ENCODE measurements around the gene CMIP.

The CMIP gene

DNA sequence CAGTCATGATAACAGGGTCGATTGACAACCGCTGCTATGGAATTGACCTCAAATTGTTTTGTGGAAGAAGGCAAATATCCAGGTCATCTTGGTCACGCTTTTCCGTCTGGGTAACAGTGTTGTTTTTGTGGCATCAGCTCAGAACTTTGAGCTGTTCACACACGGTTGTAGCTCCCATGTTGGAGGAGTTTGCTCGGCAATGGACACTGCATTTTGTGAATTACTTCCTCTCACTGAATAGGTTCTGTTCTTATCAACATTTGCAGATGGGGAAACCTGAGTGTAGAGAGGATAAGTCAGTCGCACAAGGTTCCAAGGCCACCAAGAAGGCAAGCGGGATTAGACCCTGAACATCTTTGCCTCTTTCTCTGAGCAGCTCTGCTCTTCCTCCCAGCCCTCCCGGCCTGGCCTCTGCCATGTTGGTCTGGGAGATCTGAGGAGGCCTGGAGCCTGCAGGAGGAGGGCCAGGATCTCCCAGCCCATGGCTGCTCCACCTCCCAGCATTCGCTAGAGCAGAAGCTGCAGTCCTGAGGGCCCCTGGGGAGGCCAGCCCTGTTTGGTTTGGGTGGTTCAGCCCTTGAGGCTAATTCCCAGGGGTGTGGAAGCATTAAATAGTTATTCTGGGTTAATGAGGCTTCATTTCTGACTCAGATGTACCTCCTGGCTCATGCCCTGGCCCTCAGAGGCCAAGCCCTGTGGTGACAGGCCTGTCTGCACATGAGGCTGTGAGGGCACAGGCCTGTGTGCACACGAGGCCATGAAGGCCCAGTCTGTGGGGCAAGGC lies 180.3 kb downstream of the CMIP start:
- no peak for DNase-seq (ENCODE audit: low read depth)

DNA sequence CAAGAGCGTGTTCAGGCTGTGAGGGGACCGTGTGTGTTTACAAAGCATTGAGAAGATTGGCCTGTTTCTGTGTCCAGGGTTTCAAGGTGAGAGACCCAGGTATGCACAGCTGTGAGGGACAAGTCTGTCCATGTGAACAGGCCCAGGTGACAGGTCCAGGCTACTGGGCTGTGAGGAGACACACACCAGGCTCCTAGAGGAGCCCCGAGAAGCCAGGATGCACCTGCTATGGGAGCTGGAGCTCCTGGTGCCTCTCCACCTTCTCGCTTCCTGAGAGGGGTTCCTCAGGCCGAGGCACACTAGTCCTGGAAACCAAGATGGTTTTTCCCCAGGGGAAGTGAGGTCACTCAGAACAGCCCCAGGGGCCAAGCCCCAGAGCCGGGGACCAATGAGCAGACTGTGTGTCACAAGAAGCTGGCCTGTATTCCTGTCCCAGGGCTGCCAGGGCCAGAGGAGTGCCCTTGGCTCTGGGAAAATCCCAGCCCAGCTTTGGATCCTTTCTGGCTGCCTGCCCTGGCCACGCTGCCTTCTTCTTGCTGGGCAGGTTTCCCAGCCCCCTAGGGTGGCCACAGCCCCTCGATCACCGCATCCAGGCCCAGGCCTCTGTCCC lies 181.0 kb downstream of the CMIP start:
- DNase-seq (ENCODE audit: low read depth): peak; percentile 83

DNA sequence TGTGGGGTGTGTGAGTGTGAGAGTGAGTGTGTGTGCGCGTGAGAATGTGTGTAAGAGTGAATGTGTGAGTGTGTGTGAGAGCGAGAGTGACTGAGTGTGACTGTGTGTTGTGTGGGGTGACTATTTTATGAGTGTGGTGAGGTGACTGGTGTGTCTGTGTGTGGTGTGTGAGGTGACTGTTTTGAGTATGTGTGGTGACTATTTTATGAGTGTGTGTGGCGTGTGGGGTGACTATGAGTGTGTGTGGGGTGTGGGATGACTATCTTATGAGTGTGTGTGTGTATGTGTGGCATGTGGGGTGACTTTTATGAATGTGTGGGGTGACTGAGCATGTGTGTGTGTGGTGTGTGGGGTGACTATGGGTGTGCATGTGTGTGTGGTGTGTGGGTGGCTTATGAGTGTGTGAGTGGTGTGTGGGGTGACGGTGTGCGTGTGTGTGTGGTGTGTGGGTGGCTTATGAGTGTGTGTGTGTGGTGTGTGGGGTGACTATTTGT lies 181.6 kb downstream of the CMIP start:
- DNase-seq (ENCODE audit: low read depth): peak; percentile 74

DNA sequence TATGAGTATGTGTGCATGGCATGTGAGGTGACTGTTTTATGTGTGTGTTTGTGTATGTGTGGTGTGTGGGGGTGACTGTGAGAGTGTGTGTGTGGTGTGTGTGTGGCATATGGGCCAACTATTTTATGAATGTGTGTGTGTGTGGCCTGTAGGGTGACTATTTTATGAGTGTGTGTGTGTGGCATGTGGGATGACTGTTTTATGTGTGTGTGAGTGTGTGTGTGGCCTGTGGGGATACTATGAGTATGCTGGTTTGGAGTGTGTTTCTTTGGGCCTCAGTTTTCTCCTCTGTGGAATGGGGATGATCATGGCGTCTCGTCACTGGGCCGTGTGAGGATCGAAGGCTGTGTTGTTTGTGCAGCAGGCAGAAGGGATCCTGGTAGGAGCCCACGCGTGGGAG lies 182.4 kb downstream of the CMIP start:
- peak; percentile 50 for DNase-seq (ENCODE audit: low read depth)

DNA sequence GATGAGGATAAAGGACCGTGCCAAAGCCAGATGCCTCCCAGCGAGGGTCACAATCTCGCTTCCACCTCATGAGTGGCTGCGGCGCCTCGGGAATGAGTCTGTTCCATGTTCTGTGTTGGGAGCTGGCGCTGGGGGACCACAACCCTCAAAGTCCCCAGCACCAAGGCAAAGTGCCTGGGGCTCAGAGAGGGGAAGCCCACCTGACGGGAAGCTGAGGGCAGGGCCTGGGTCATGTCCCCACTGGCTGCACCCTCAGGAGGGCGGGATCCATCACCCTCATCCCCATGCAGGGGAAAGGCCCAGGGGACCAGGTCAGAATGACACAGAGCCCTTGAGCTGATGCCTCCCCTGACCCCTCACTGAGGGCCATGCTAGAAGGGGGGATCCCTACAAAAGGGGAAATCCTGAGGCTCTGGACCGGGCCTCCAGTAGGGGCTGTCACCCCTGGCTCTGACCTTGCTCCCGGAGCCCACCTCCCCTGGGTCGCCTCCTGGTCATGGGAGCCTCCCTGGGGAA lies 183.2 kb downstream of the CMIP start:
- no peak for DNase-seq (ENCODE audit: low read depth)

DNA sequence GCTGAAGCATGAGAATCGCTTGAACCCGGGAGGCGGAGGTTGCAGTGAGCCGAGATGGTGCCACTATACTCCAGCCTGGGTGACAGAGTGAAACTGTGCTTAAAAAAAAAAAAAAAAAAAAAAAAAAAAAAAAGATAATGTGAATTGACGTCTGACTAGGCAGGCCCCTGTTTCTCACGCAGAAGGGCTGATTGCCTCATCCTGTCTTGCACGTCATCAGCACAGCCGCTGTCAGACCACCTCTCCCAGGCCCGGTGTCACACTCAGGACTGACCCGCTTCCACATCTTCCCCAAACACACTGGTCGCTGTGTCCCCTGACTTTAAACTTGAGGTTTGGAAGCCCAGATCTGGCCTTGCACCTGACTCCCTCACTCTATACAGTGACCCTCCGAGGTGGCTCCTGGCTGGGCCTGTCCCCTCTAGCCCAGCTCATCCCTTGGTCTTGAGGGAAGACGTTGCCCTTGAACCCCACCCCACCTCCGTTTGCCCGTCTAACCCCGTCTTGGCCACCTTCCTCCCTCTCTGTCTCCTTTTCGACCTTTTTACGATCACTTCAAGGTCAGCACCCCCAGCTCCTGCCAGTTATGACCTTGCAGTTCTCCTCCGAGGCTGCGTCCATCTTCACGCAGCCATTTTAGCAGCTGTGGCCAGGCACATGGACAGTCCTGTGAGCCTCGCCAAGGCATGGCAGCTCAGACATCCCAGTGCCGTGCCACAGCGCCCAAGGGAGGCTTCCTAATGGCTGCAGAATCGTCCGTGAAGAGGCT lies 184.6 kb downstream of the CMIP start:
- DNase-seq (ENCODE audit: low read depth): no peak

DNA sequence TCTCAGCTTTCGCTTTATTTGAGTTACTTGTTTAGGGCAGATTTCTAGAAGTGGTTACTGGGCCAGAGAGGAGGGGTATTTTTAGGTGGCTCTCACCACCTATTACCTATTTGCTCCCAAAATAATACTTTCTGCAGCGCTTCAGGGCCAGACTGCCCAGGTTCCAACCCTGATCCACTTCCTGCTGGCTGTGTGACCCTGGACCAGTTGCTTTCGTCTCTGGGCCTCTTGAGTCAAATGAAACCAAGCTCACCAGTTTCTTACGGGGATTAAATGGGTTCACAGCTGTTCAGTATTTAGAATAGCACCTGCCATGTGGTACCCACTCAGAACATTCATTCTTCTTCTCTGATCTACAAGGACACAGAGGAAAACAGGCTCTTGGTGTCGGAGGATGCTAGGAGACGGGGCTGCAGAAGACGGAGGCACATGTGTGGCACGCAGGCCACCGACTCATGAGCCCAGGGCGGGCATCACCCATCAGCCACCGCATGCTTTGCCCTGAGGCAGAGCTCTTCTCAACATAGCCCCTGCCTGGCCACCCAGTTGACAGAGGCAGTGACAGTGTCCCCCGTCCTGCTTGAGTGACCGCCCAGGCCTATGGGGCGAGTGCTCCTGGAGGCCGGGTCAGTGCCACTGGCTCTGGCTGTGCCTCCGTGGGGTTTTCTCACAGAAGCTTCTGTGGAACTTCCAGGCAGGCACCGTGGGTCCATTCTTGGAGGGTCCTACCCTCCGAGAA lies 185.5 kb downstream of the CMIP start:
- no peak for DNase-seq (ENCODE audit: low read depth)

DNA sequence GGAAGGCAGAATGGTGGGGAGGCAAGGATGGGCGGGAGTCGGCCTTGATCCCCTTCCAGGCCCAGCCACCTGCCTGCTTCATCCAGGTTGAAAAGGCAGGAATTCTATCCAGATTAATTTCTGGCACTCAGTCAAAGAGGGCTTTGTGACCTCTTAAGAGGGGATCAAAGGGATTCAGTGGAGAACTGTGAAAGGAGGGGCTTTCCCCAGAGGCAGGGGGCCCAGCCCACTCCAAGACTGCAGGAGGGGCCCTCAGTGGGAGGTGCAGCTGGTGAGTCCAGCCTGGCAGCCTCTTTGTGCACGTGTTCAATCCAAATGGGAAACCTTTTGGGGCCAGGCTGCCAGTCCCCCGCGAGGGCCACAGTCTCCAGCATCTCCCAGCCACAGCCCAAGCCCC lies 186.0 kb downstream of the CMIP start:
- DNase-seq (ENCODE audit: low read depth): no peak

DNA sequence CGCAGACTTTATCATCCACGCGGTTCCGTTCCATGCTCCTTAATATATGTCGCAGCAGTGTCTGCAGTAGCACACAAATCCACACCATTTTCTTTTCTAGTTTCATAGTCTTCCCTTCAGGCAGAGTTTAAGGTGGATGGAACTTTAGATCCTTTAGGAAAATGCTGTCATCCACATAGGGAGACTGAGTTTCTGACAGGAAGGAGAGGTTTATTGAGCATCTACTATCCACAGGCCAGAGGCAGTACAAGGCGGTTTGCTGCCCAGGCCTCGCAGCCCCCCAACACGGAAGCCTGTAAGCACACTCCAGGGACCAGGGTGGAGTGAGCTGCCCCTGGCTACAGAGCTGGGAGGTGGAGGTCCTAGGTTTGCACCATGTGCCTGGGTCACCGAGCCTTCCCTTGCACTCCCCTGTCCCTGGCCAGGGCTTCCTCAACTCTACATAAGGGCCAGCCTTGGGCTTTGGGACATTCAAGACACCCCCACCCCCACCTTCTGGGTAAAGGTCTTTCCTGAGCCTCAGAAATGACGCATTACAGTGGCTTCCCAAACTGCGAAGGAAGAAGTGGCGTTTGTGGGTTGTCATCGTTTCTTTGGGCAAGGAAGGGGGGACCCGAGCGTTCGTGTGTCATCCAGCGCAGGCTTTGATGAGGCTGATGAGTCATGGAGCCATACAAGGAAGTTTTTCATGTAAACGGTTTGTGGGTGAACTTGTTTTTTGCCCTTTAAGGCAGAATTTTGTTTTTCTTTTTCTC lies 188.0 kb downstream of the CMIP start:
- peak; percentile 97 for DNase-seq (ENCODE audit: low read depth)

DNA sequence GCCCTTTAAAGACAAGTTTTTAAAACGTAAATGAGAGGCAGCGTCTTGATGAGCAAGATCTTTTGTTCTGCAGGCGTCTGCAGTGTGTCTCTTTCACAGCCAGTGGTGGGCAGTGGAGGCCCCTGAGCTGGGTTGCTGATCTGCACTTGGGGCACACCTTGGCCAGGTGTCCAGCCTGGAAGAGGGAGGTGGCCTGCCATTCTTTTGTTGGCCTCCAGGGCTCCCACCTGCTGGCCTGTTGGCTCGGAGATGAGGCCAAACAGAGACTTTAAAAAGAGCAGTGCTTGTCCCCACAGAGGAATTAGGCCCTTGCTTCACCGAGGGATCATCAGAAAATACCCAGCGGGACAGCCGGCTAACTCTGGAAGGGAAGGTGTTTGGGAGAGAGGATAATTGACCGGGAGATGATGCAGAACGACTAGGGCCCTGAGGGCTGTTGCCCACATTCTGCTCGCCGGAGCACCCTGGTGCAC lies 188.6 kb downstream of the CMIP start:
- no peak for DNase-seq (ENCODE audit: low read depth)

DNA sequence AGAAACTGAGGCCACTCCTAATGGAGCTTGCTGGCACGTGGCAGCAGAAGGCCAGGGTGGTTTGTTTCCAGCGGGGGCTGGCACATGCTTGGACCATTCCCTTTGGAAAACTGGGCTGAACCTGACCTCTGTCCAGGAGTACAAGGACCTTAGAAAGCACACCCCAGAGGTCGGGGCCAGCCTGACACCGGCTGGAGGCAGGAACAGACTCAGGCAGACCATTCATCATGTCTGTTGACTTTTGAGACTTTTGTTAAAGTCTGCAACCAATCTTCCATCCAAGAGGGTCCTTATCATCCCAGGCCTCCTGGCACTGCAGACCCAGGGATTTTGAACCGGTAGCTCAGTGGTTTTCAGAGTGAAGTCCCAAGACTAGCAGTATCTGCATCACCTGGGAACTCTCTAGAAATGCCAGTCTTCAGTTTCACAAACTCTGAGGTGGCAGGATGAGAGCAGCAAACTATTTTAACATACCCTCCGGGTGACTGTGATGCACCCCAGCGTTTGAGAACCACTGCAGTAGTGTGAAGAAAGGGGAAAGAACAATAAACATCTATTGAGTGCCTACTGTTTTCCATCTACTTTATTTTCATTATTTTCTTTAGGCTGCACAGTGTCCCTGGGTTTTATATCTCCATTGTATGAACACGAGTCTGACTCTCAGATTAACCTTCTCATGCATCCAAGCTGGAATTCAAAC lies 189.2 kb downstream of the CMIP start:
- no peak for DNase-seq (ENCODE audit: low read depth)

DNA sequence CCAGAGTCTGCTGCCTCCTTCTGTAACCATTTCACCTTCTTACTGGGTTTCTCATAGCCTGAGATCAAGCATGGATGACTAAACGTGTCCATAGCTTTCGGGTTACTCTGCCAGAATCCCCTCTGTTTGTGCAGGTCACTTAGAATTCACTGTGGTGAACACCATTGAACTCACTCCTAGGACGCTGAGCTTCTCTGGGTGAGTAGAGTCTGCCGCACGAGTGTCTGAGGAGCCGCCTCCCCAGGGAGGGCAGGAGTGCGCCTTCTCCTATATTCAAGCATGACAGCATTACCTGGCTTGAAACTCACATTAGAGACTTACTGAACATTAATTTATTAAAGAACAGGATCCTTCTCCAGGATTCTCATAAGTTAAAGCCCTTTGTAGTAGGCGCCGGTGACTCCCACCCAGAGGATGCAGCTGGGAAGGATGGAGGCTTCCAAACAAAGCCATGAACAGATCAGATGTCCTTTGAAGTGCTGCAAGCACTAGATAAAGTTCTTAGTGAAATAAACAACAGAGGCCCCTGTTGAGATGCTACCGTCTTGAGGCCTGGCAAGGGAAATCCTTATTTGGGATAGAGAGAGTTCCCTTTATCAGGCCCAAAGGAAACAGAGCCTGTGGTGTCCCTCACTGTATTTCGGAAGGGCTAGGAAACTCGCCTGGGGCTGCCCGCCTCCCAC lies 189.9 kb downstream of the CMIP start:
- DNase-seq (ENCODE audit: low read depth): no peak

DNA sequence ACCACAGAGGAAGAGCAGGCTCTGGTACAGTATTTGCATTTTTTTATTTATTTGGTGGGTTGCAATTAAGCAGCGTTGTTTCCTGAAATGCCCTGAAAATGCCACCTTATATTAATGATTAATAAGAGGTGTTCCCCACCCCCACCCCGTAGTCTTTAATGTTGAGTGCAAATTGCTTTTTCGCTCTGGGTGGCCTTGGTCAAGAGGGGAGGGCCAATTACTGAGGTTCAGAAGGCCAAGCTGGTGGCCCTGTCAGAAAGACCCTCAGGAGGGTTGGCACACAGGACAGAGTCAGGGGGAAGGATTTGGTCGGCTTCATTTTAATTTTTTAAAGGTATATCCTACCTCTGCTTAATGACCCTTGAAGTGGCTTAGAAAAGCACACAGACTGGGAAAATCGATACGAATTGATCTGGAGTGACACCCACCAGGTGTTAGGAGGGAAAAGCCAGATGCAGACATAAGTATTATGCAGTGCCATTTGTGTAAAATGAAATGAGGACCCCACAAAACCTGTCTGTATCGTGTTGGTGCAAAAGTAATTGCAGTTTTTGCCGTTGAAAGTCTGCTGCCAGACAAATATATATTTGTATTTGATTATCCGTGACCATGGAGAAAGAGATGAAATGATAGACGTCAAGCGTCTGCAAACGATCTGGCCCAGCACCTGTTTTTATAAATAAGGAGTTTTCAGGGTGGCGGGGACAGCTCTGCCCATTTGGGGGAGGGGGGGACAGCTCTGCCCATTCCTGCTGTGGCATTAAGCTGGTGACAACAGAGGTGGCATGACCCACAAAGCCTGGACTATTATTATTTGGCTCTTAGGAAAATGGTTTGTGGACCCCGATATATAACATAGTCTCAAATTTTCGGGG lies 190.7 kb downstream of the CMIP start:
- DNase-seq (ENCODE audit: low read depth): no peak

DNA sequence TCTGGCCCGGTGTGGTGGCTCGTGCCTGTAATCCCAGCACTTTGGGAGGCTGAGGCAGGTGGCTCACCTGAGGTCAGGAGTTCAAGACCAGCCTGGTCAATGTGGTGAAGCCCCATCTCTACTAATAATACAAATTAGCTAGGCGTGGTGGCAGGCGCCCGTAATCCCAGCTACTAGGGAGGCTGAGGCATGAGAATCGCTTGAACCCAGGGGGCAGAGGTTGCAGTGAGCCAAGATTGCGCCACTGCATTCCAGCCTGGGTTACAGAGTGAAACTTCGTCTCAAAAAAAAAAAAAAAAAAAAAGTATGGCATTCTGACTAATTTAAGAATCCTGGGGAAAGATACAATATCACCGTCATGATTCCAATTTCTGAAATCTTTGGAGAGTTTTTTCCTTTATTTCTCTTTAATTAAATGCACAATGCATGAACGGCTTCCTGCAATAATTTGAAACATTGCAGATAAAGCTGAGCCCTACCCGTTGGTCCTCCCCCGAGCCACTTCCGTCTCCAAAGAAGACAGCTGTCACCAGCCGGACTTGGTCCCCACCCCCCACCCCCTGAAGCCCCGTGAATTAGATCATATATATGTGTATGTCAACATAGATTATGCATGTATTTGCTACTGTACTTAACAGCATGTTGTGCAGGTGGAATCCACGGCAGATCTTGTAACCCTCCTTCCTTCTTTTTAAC lies 191.8 kb downstream of the CMIP start:
- DNase-seq (ENCODE audit: low read depth): no peak

DNA sequence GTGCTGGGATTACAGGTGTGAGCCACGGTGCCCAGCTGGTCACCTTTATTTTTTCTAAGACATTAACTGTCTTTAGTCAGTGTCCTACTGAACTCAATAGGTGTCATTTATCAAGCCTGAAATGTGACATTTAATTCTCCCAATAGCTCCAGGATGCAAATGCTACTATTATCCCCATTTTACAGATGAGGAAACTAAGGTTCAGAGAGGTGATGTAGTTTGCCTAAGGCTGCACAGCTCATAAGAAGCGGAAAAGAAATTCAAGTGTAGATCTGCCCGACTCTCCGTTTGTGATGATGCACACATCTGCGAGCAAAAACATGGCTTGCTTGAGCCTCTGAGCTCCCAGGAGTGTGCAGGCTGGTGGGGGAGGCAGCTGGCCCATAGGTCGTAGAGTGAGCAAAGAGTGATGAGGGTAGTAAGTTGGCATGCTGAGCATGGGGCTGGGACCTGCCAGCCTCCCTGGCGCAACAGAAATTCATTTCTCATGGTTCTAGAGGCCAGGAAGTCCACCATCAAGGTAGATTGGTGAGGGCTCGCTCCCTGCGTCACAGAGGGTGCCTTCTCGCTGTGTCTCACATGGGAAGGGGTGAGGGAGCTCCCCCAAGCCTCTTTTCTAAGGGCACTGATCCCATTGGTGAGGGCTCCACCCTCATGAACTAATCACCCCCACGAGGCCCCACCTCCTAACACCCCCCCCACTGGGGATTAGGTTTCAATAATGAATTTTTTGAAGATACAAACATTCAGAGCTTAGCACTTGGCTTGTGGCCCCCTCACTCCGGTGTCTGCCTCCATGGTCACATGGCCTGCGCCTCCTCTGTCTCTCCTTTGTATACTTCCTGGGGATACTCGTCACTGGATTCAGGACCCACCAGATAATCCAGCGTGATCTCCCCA lies 193.0 kb downstream of the CMIP start:
- no peak for DNase-seq (ENCODE audit: low read depth)

DNA sequence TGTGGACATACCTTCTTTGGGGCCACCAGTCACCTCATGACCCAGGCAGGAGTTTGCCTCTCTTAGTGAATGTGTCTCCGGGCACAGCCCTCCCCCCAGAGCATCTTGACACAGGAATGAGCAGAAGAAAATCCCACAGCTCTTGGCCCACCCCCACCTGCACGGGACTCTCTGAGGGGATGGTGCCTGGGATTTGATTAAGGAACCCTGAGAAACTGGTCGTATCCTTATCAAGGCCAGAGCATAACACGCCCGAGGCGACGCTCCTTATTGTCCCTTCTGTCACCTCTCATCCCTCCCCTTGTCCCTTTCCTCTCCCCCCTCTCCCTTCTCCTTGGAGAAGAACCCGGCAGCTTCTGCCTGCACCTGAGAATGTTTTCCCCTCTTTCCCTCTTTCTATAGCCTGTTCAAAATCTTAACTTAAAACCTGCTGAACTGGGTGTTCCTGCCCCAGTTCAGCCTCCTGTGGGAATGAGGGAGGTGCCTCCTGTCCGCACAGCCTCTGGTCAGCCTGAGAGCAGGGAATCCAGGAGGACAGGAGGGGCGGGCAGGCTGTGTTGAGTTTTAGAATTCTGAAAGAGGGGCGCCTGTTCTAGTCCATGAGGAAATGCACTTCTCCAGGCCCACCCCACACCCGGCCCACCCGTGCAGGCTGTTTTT lies 193.8 kb downstream of the CMIP start:
- DNase-seq (ENCODE audit: low read depth): no peak

DNA sequence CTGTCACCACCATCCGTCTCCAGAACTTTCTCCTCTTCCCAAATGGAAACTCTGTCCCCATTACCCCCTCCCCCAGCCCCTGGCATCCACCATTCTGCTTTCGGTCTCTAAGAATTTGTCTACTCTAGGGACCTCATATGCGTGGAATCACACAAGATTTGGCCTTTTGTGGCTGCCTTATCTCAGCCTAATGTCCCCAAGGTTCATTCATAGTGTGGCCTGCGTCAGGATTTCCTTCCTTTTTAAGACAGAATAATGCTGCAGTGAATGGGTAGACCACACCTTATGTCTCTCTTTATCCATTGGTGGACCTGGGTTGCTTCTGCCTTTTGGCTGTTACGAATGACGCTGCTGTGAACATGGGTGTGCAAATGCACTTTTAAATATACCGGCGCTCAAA lies 194.7 kb downstream of the CMIP start:
- no peak for DNase-seq (ENCODE audit: low read depth)

Measured in ELR (cell line).